GM12878 (cell line): ENCODE data around the gene PGBD5.

Experiments used
- EZH2 ChIP-seq: IDR thresholded peaks from 2 replicates; pipeline ENCODE4 v1.6.1; 2012; ENCODE audit warnings: low read depth, mild to moderate bottlenecking, control low read depth, inconsistent platforms, low read length, borderline replicate concordance; ENCODE audit not compliant: control insufficient read depth
- RCOR1 ChIP-seq: conservative IDR thresholded peaks from 2 replicates; pipeline ENCODE4 v1.6.1; 2012; ENCODE audit warnings: low read depth, low read length, improper control_type of control experiment
- TF ChIP-seq, protein P1 (sequence below), 3 experiments: IDR thresholded peaks in 2 of 3; conservative IDR thresholded peaks in 1 of 3; 2 replicates each; pipeline ENCODE4 v1.5.1; 2011; ENCODE audit warnings: low read depth in 3 of 3, low read length in 3 of 3, mild to moderate bottlenecking in 3 of 3, control low read depth in 2 of 3, moderate library complexity in 2 of 3, inconsistent platforms in 1 of 3, mixed read lengths in 1 of 3; ENCODE audit not compliant: control insufficient read depth in 2 of 3, insufficient read depth in 1 of 3; ENCODE audit errors: extremely low read depth in 1 of 3
- TF ChIP-seq, protein P2 (sequence below): IDR thresholded peaks from 2 replicates; pipeline ENCODE4 v1.6.1; 2011; ENCODE audit warnings: borderline replicate concordance, low read depth, mild to moderate bottlenecking, moderate library complexity, mixed read lengths, low read length; ENCODE audit not compliant: insufficient read depth; ENCODE audit errors: extremely low read length

DNA sequence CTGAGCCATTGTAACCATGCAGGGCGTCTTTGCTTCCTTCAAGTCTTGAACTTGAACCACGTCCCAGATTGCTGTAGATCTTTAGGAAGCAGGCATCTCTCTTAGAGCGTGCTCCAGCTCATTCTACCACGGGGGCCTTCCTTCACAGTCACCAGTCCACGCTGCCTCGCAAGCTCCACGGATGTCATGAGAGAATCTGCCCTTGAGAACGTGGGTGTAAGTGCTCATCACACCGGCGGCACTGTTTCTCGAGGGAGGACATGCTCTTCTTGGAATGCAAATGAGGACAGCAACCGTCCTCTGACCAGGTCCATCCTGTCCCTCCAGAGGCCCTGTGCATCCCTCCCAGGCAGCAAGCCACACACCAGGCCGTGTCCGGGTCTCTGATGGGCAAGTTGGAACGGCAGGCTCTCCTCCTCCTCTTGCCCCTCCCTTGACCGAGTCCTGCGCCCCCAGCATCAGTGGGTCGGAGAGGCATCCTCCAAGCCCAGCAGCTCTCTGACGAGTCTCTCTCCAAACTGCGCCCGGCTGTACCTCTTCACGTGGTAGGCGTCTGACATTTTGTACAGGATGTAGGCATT, 103.1 kb downstream of the PGBD5 start:
- TF ChIP-seq, protein P1, sequence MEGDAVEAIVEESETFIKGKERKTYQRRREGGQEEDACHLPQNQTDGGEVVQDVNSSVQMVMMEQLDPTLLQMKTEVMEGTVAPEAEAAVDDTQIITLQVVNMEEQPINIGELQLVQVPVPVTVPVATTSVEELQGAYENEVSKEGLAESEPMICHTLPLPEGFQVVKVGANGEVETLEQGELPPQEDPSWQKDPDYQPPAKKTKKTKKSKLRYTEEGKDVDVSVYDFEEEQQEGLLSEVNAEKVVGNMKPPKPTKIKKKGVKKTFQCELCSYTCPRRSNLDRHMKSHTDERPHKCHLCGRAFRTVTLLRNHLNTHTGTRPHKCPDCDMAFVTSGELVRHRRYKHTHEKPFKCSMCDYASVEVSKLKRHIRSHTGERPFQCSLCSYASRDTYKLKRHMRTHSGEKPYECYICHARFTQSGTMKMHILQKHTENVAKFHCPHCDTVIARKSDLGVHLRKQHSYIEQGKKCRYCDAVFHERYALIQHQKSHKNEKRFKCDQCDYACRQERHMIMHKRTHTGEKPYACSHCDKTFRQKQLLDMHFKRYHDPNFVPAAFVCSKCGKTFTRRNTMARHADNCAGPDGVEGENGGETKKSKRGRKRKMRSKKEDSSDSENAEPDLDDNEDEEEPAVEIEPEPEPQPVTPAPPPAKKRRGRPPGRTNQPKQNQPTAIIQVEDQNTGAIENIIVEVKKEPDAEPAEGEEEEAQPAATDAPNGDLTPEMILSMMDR (IDR thresholded peaks at IDR 0.05 in 2 of 3, conservative IDR thresholded peaks at IDR 0.05 in 1 of 3; ENCODE audit: control insufficient read depth in 2 of 3, extremely low read depth in 1 of 3, insufficient read depth in 1 of 3, low read depth in 3 of 3, low read length in 3 of 3) = no peak
- TF ChIP-seq, protein P2, sequence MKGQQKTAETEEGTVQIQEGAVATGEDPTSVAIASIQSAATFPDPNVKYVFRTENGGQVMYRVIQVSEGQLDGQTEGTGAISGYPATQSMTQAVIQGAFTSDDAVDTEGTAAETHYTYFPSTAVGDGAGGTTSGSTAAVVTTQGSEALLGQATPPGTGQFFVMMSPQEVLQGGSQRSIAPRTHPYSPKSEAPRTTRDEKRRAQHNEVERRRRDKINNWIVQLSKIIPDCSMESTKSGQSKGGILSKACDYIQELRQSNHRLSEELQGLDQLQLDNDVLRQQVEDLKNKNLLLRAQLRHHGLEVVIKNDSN = no peak
- TF ChIP-seq RCOR1 (no peak), EZH2 (no peak)
